SK-N-SH (cell line): Measurements from ENCODE around the gene MB. TPM values are rescaled to one million over a fixed set of nuclear protein-coding genes. Genes with fewer than 3 reads are reported as not detected.

Experiments used
- CTCF ChIA-PET: fragments of 300-600, 350-600 bp; formaldehyde crosslinking; extraction: SDS; loops from one replicate; lab custom pipeline; 2021; lab: Yijun Ruan, JAX
- POLR2A ChIA-PET: fragments of 350-600 bp; sonication (Branson Sonifier 250); formaldehyde crosslinking; extraction: SDS; loops from one replicate; lab custom pipeline; 2020; ENCODE audit warnings: antibody characterized with exemption, inconsistent platforms; lab: Yijun Ruan, JAX
- DNase-seq: peaks from one replicate; pipeline ENCODE4 v3.0.0; 2012
- H2AFZ ChIP-seq: fragments of 200-600 bp; sonication (generic); 2 replicates; pipeline ENCODE4 v1.8.1; 2016; ENCODE audit warnings: antibody characterized with exemption, mild to moderate bottlenecking, low read depth
- H3F3A ChIP-seq: fragments of 200-600 bp; sonication (generic); replicated peaks from 2 replicates; pipeline ENCODE3; 2016; ENCODE audit warnings: antibody characterized with exemption, mild to moderate bottlenecking; ENCODE audit not compliant: insufficient read depth
- H3K27ac ChIP-seq, 2 experiments: fragments of 200-500 bp in 1 of 2; fragments of 200-600 bp in 1 of 2; sonication (Bioruptor generic) in 1 of 2; sonication (generic), shearing (Covaris generic) in 1 of 2; 2 replicates each; pipeline versions ENCODE4 v1.5.1 to v1.6.1; 2014 to 2016; ENCODE audit warnings: low read depth in 2 of 2, inconsistent platforms in 1 of 2, low read length in 1 of 2, mild to moderate bottlenecking in 1 of 2, mixed read lengths in 1 of 2
- H3K27me3 ChIP-seq: fragments of 200-600 bp; sonication (generic), shearing (Covaris generic); 2 replicates; pipeline ENCODE4 v1.6.1; 2016; ENCODE audit warnings: mixed run types; ENCODE audit not compliant: insufficient read depth
- H3K36me3 ChIP-seq, 2 experiments: fragments of 200-500 bp in 1 of 2; fragments of 200-600 bp in 1 of 2; sonication (Bioruptor generic) in 1 of 2; sonication (generic) in 1 of 2; replicated peaks in 1 of 2; 2 replicates each; pipeline versions ENCODE3 to v1.5.1; 2014 to 2016; ENCODE audit warnings: low read length in 1 of 2, mild to moderate bottlenecking in 1 of 2; ENCODE audit not compliant: insufficient read depth in 2 of 2, control insufficient read depth in 1 of 2
- H3K4me1 ChIP-seq, 2 experiments: fragments of 200-500 bp in 1 of 2; fragments of 200-600 bp in 1 of 2; sonication (Bioruptor generic) in 1 of 2; sonication (generic), shearing (Covaris generic) in 1 of 2; 2 replicates each; pipeline versions ENCODE4 v1.5.1 to v1.6.1; 2014 to 2016; ENCODE audit warnings: low read depth in 1 of 2, low read length in 1 of 2, mixed run types in 1 of 2; ENCODE audit not compliant: insufficient read depth in 2 of 2, control insufficient read depth in 1 of 2
- H3K4me2 ChIP-seq: fragments of 200-600 bp; sonication (generic), shearing (Covaris generic); 2 replicates; pipeline ENCODE4 v1.6.1; 2017; ENCODE audit warnings: mixed run types
- H3K4me3 ChIP-seq, 2 experiments: fragments of 200-500 bp in 1 of 2; fragments of 200-600 bp in 1 of 2; sonication (Bioruptor generic) in 1 of 2; sonication (generic), shearing (Covaris generic) in 1 of 2; 2 replicates each; pipeline versions ENCODE4 v1.5.1 to v1.8.1; 2014 to 2016; ENCODE audit warnings: low read depth in 2 of 2, inconsistent platforms in 1 of 2, low read length in 1 of 2, mild to moderate bottlenecking in 1 of 2, mixed read lengths in 1 of 2, moderate library complexity in 1 of 2
- H3K79me2 ChIP-seq: fragments of 200-600 bp; sonication (generic); 2 replicates; pipeline ENCODE4 v1.8.1; 2017; ENCODE audit warnings: mild to moderate bottlenecking; ENCODE audit not compliant: insufficient read depth
- H3K9ac ChIP-seq: fragments of 200-600 bp; sonication (generic); 2 replicates; pipeline ENCODE4 v1.6.1; 2017; ENCODE audit warnings: mixed run types
- H3K9me2 ChIP-seq: fragments of 200-600 bp; sonication (generic); 2 replicates; pipeline ENCODE4 v1.6.1; 2017; ENCODE audit warnings: mixed run types
- H3K9me3 ChIP-seq: fragments of 200-600 bp; sonication (generic); 2 replicates; pipeline ENCODE4 v1.6.1; 2017; ENCODE audit warnings: mixed run types, mild to moderate bottlenecking, moderate library complexity
- H4K20me1 ChIP-seq: fragments of 200-600 bp; sonication (generic); 2 replicates; pipeline ENCODE4 v1.6.1; 2017; ENCODE audit warnings: mild to moderate bottlenecking, mixed run types; ENCODE audit not compliant: insufficient read depth
- GABPA ChIP-seq: IDR thresholded peaks from 2 replicates; pipeline ENCODE4 v1.4.0; 2012; ENCODE audit warnings: low read depth, mild to moderate bottlenecking
- RXRA ChIP-seq: IDR thresholded peaks from 2 replicates; pipeline ENCODE4 v1.4.0; 2012; ENCODE audit warnings: low read depth, mild to moderate bottlenecking, borderline replicate concordance
- SMC3 ChIP-seq: IDR thresholded peaks from 2 replicates; pipeline ENCODE4 v1.6.1; 2012; ENCODE audit warnings: low read depth, low read length, improper control_type of control experiment
- TEAD4 ChIP-seq: IDR thresholded peaks from 2 replicates; pipeline ENCODE4 v1.4.0; 2012; ENCODE audit warnings: mild to moderate bottlenecking, borderline replicate concordance; ENCODE audit not compliant: insufficient read depth
- whole genome bisulfite sequencing: methylation state at CpG from one replicate; pipeline ENCODE4 v1.1.6; 2017; ENCODE audit warnings: low lambda C conversion rate; 5-methylcytosine and 5-hydroxymethylcytosine counted together
- polyA plus RNA-seq, 3 experiments: library from polyadenylated mRNA; depleted of rRNA; stranded (reverse); fragments of >200 nt; gene quantifications; 2 replicates each; pipeline ENCODE4 v1.2.3, GENCODE V29; 2012
- TF ChIP-seq, protein P1 (sequence below): fragments of 150-350 bp; IDR thresholded peaks from 2 replicates; pipeline ENCODE4 v1.6.1; 2016; ENCODE audit warnings: mild to moderate bottlenecking, low read depth, low read length
- TF ChIP-seq, protein P2 (sequence below): IDR thresholded peaks from 2 replicates; pipeline ENCODE4 v1.4.0; 2012; ENCODE audit warnings: low read depth, borderline replicate concordance

Gene MB
- polyA plus RNA-seq, 1 of the 3 experiments (the other 2 are of a cell fraction): 0.95 TPM

DNA sequence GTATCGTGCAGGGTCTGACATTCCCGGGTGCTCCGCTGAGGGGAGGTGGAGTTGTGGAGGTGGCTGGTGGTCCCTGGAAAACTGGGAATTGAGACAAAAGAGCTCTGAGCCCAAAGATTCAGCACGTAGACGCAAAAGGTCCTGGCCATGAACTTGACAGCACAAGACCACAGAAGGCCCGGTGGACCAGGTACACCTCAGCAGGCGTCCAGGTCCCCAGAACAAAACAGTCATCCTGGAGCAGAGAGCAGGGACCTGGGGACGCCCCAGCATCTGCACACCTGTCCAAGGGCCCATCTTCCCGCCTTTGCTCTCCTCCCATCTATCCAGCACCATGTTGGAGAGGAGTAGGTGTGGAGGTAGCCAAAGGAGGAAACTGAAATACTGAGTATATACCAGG lies 13.8 kb upstream of the MB start:
- peaks cover 9 to 15% of the 10 kb centered on the region in 2 experiments; a peak in 1 of 4 replicates for H3K4me1 ChIP-seq
- no peak overlapping the region for H3K4me2 ChIP-seq
- no peak for DNase-seq
- H3K36me3 ChIP-seq: no peaks in the 10 kb centered on the region
- peaks cover 28% of the 10 kb centered on the region for H3F3A ChIP-seq
- 96% methylated on average over 9 of the region's 9 CpGs for WGBS
- H3K79me2 ChIP-seq: no peaks in the 10 kb centered on the region
- peak overlapping the region; percentile 36; the same call in 1 of the 2 replicates for H2AFZ ChIP-seq
- no peak overlapping the region for H3K4me3 ChIP-seq
- ChIA-PET CTCF (interaction anchor here (0.8 to 2.4 kb wide), 20 partner anchors 9 to 445 kb away, joined by 3 to 11 read pairs (median 4); partner anchors contain the start of gene MB), POLR2A (no interaction called here)
- H3K9me2 ChIP-seq: no peaks in the 10 kb centered on the region
- no peaks in the 10 kb centered on the region for H3K9me3 ChIP-seq
- no peak overlapping the region for H3K9ac ChIP-seq
- TF ChIP-seq GABPA (no peak), RXRA (no peak), SMC3 (no peak), TEAD4 (no peak)
- TF ChIP-seq, protein P1, sequence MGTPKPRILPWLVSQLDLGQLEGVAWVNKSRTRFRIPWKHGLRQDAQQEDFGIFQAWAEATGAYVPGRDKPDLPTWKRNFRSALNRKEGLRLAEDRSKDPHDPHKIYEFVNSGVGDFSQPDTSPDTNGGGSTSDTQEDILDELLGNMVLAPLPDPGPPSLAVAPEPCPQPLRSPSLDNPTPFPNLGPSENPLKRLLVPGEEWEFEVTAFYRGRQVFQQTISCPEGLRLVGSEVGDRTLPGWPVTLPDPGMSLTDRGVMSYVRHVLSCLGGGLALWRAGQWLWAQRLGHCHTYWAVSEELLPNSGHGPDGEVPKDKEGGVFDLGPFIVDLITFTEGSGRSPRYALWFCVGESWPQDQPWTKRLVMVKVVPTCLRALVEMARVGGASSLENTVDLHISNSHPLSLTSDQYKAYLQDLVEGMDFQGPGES: no peak
- H3K27me3 ChIP-seq: no peaks in the 10 kb centered on the region
- H4K20me1 ChIP-seq: no peaks in the 10 kb centered on the region
- H3K27ac ChIP-seq: peak overlapping the region; percentile 32 to 57; a peak in 3 of 4 replicates

DNA sequence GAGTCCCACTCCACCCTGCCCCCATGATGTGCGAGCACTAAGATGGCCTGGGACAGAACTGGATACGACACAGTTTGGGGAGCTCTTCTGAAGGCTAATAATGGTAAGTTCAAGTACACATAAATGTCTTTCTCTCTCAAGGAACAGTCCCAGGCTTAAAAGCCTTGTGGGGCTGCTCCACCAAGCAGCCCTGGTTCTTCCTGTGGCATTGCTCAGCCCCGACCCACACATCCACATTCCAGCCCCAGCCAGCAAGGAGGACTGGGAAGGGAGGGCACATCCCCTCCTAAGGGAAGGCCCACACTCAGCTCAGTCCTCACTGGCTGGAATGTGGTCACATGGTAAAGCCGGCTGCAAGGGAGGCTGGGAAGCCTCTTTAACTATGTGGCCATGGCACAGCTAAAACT lies 13.3 kb upstream of the MB start:
- CTCF ChIA-PET: interaction anchor here (1.0 to 2.4 kb wide), 12 partner anchors 9 to 445 kb away, joined by 3 to 11 read pairs (median 4); no protein-coding TSS in a partner anchor
- TF ChIP-seq TEAD4: no peak
- TF ChIP-seq SMC3: no peak
- TF ChIP-seq, protein P2, sequence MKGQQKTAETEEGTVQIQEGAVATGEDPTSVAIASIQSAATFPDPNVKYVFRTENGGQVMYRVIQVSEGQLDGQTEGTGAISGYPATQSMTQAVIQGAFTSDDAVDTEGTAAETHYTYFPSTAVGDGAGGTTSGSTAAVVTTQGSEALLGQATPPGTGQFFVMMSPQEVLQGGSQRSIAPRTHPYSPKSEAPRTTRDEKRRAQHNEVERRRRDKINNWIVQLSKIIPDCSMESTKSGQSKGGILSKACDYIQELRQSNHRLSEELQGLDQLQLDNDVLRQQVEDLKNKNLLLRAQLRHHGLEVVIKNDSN: peak; percentile 84
- no peak for TF ChIP-seq GABPA
- Histone ChIP-seq H3K9me3 (no peaks in the 10 kb centered on the region), H3K9me2 (no peaks in the 10 kb centered on the region), H2AFZ (peak overlapping the region; percentile 36), H3F3A (peaks cover 28% of the 10 kb centered on the region), H3K4me2 (no peak overlapping the region), H3K27me3 (no peaks in the 10 kb centered on the region), H3K27ac (peak overlapping the region; percentile 32 to 57; a peak in 3 of 4 replicates), H3K36me3 (no peaks in the 10 kb centered on the region), H3K9ac (no peak overlapping the region; the same call in 1 of the 2 replicates), H3K4me1 (peaks cover 12 to 15% of the 10 kb centered on the region in 2 experiments; a peak in 1 of 4 replicates), H4K20me1 (no peaks in the 10 kb centered on the region), H3K4me3 (no peak overlapping the region), H3K79me2 (no peaks in the 10 kb centered on the region)
- POLR2A ChIA-PET: no interaction called here
- DNase-seq: no peak
- WGBS: 64% methylated on average over 4 of the region's 4 CpGs
